HEK293 (cell line): Measurements from ENCODE around the gene HYAL3.

Experiments used
- CTCF ChIA-PET: fragments of 350-600 bp; formaldehyde crosslinking; extraction: SDS; loops from one replicate; lab custom pipeline; 2021; ENCODE audit warnings: antibody characterized with exemption; lab: Yijun Ruan, JAX
- POLR2A ChIA-PET: fragments of 300-600 bp; formaldehyde crosslinking; extraction: SDS; loops from one replicate; lab custom pipeline; 2020; ENCODE audit warnings: antibody characterized with exemption, inconsistent platforms; lab: Yijun Ruan, JAX
- H3K27ac ChIP-seq: fragments of 200-500 bp; sonication (Bioruptor generic); 2 replicates; pipeline ENCODE4 v1.5.1; 2014; ENCODE audit warnings: low read depth, low read length, control low read depth, inconsistent platforms; ENCODE audit errors: extremely low read depth
- H3K36me3 ChIP-seq, 2 experiments: fragments of 200-500 bp in 1 of 2; sonication (Bioruptor generic) in 1 of 2; 1 replicate in 1 of 2; 2 replicates in 1 of 2; pipeline ENCODE4 v1.5.1; 2014 to 2017; ENCODE audit warnings: inconsistent platforms in 2 of 2, low read length in 2 of 2; ENCODE audit not compliant: control insufficient read depth in 2 of 2, insufficient read depth in 1 of 2
- H3K4me1 ChIP-seq: fragments of 200-500 bp; sonication (Bioruptor generic); 2 replicates; pipeline ENCODE4 v1.5.1; 2014; ENCODE audit warnings: mild to moderate bottlenecking, low read length, inconsistent platforms; ENCODE audit not compliant: control insufficient read depth, insufficient read depth
- H3K4me3 ChIP-seq: 2 replicates; pipeline ENCODE4 v1.5.1; 2011; ENCODE audit warnings: low read depth, mild to moderate bottlenecking, control low read depth, low read length, moderate library complexity
- H3K9me3 ChIP-seq: fragments of 200-500 bp; sonication (Bioruptor generic); 2 replicates; pipeline ENCODE4 v1.5.1; 2014; ENCODE audit warnings: low read depth, low read length, inconsistent platforms; ENCODE audit not compliant: control insufficient read depth, insufficient read depth
- CTCF ChIP-seq: fragments of 450-650 bp; formaldehyde crosslinking; IDR thresholded peaks from 2 replicates; pipeline ENCODE4 v1.5.1; 2016; ENCODE audit warnings: missing biosample characterization, missing genetic modification characterization
- HOXC10 ChIP-seq: sonication (generic); formaldehyde crosslinking; IDR thresholded peaks from 2 replicates; pipeline ENCODE4 v1.8.1; 2023; ENCODE audit warnings: mild to moderate bottlenecking, missing genetic modification reagents
- KLF7 ChIP-seq: fragments of 450-650 bp; formaldehyde crosslinking; IDR thresholded peaks from 2 replicates; pipeline ENCODE4 v1.5.1; 2016; ENCODE audit warnings: missing biosample characterization, missing genetic modification characterization, borderline replicate concordance
- SP7 ChIP-seq: fragments of 450-650 bp; formaldehyde crosslinking; IDR thresholded peaks from 2 replicates; pipeline ENCODE4 v1.5.1; 2016; ENCODE audit warnings: missing biosample characterization, missing genetic modification characterization
- ZEB2 ChIP-seq: fragments of 450-650 bp; formaldehyde crosslinking; IDR thresholded peaks from 2 replicates; pipeline ENCODE4 v1.5.1; 2016; ENCODE audit warnings: missing biosample characterization, missing genetic modification characterization
- ZNF140 ChIP-seq: fragments of 450-650 bp; formaldehyde crosslinking; IDR thresholded peaks from 2 replicates; pipeline ENCODE4 v1.5.1; 2016; ENCODE audit warnings: missing biosample characterization, missing genetic modification characterization
- ZNF2 ChIP-seq: fragments of 450-650 bp; formaldehyde crosslinking; IDR thresholded peaks from 2 replicates; pipeline ENCODE4 v1.5.1; 2016; ENCODE audit warnings: missing biosample characterization, missing genetic modification characterization
- ZNF239 ChIP-seq: fragments of 450-650 bp; formaldehyde crosslinking; IDR thresholded peaks from 2 replicates; pipeline ENCODE4 v1.5.1; 2016; ENCODE audit warnings: missing biosample characterization, missing genetic modification characterization
- ZNF335 ChIP-seq: fragments of 450-650 bp; formaldehyde crosslinking; conservative IDR thresholded peaks from 2 replicates; pipeline ENCODE4 v1.5.1; 2016; ENCODE audit warnings: missing biosample characterization, missing genetic modification characterization
- ZNF433 ChIP-seq: fragments of 450-650 bp; formaldehyde crosslinking; IDR thresholded peaks from 2 replicates; pipeline ENCODE4 v1.5.1; 2016; ENCODE audit warnings: missing biosample characterization, missing genetic modification characterization, low read depth
- ZNF518A ChIP-seq: fragments of 450-650 bp; formaldehyde crosslinking; conservative IDR thresholded peaks from 2 replicates; pipeline ENCODE4 v1.5.1; 2016; ENCODE audit warnings: low read depth, missing biosample characterization, missing genetic modification characterization
- ZNF558 ChIP-seq: fragments of 450-650 bp; formaldehyde crosslinking; IDR thresholded peaks from 2 replicates; pipeline ENCODE4 v1.5.1; 2016; ENCODE audit warnings: missing biosample characterization, missing genetic modification characterization
- ZNF596 ChIP-seq: fragments of 450-650 bp; IDR thresholded peaks from 2 replicates; pipeline ENCODE4 v1.5.0; 2018; ENCODE audit warnings: missing biosample characterization, mild to moderate bottlenecking, missing genetic modification characterization, moderate library complexity
- ZNF621 ChIP-seq: fragments of 450-650 bp; formaldehyde crosslinking; IDR thresholded peaks from 2 replicates; pipeline ENCODE4 v1.5.1; 2017; ENCODE audit warnings: missing biosample characterization, missing genetic modification characterization
- ZNF629 ChIP-seq: fragments of 450-650 bp; formaldehyde crosslinking; IDR thresholded peaks from 2 replicates; pipeline ENCODE4 v1.5.1; 2017; ENCODE audit warnings: missing biosample characterization, missing genetic modification characterization
- ZNF639 ChIP-seq: fragments of 450-650 bp; formaldehyde crosslinking; IDR thresholded peaks from 2 replicates; pipeline ENCODE4 v1.5.1; 2016; ENCODE audit warnings: missing biosample characterization, missing genetic modification characterization
- ZNF645 ChIP-seq: fragments of 450-650 bp; formaldehyde crosslinking; IDR thresholded peaks from 2 replicates; pipeline ENCODE4; 2016; ENCODE audit warnings: missing biosample characterization, missing genetic modification characterization
- ZNF660 ChIP-seq: fragments of 450-650 bp; IDR thresholded peaks from 2 replicates; pipeline ENCODE4 v1.5.1; 2018; ENCODE audit warnings: missing biosample characterization, mild to moderate bottlenecking, missing genetic modification characterization
- ZNF843 ChIP-seq: fragments of 450-650 bp; formaldehyde crosslinking; IDR thresholded peaks from 2 replicates; pipeline ENCODE4 v1.5.1; 2016; ENCODE audit warnings: missing biosample characterization, missing genetic modification characterization
- ZSCAN16 ChIP-seq: fragments of 450-650 bp; formaldehyde crosslinking; IDR thresholded peaks from 2 replicates; pipeline ENCODE4 v1.5.1; 2016; ENCODE audit warnings: missing biosample characterization, missing genetic modification characterization

The HYAL3 gene

GRCh38 chr3:50290161-50290641 is 9.0 kb downstream of the HYAL3 start (continued):
- no peak for TF ChIP-seq ZNF433

- TF ChIP-seq ZNF621 = no peak
- no peak for TF ChIP-seq ZNF645 (tag by site-specific recombination)
- no peak for TF ChIP-seq CTCF (tag by site-specific recombination)
- no peak for TF ChIP-seq ZEB2 (tag by site-specific recombination)
- no peak for TF ChIP-seq ZNF433
- TF ChIP-seq ZSCAN16 (tag by site-specific recombination) = no peak
- Histone ChIP-seq H3K9me3 (no peaks in the 10 kb centered on the region), H3K27ac (no peak overlapping the region), H3K4me1 (no peaks in the 10 kb centered on the region), H3K4me3 (no peak overlapping the region), H3K36me3 (peaks cover 0 to 46% of the 10 kb centered on the region in 2 experiments; a peak in 1 of 3 replicates)
- ChIA-PET CTCF (interaction anchor here (0.9 to 1.3 kb wide), 2 partner anchors 14 to 35 kb away, joined by 4 read pairs; no protein-coding TSS in a partner anchor), POLR2A (interaction anchor here (1.2 kb wide), 1 partner anchor 48 kb away, joined by 5 read pairs; no protein-coding TSS in a partner anchor)
These were observed 10.1 kb downstream of the HYAL3 start for GRCh38 chr3:50289130-50289529.

- Histone ChIP-seq H3K9me3 (no peaks in the 10 kb centered on the region), H3K4me3 (no peak overlapping the region), H3K36me3 (peaks cover 0 to 46% of the 10 kb centered on the region in 2 experiments; a peak in 1 of 3 replicates), H3K27ac (no peak overlapping the region), H3K4me1 (no peaks in the 10 kb centered on the region)
- TF ChIP-seq ZNF639 (tag by site-specific recombination) (no peak), ZNF2 (tag by site-specific recombination) (no peak), ZNF518A (tag by site-specific recombination) (no peak), SP7 (no peak), ZNF558 (tag by site-specific recombination) (no peak), ZNF596 (tag by site-specific recombination) (no peak), ZNF335 (tag by site-specific recombination) (no peak), ZNF629 (no peak), ZNF660 (no peak), HOXC10 (CRISPR knock-in tag) (no peak), ZNF239 (no peak), ZNF843 (tag by site-specific recombination) (no peak), KLF7 (tag by site-specific recombination) (no peak), ZNF140 (tag by site-specific recombination) (no peak)
- ChIA-PET POLR2A (interaction anchor here (0.6 kb wide), 1 partner anchor 49 kb away, joined by 3 read pairs; no protein-coding TSS in a partner anchor), CTCF (interaction anchor here (0.8 to 1.3 kb wide), 4 partner anchors 14 to 36 kb away, joined by 3 to 4 read pairs (median 4); no protein-coding TSS in a partner anchor)
These were observed 10.7 kb downstream of the HYAL3 start for GRCh38 chr3:50288387-50289007.
